Neural cell (in vitro differentiated cells): ENCODE measurements around the gene AIP. TPM values are rescaled to one million over a fixed set of nuclear protein-coding genes. Genes with fewer than 3 reads are reported as not detected.

Experiments
- H2AFZ ChIP-seq: fragments of 200-600, 300-800 bp; sonication (generic), shearing (Covaris generic); 2 replicates; pipeline ENCODE4 v1.6.0; 2014; ENCODE audit warnings: low read depth, mild to moderate bottlenecking, antibody characterized with exemption, low read length, moderate library complexity
- H3F3A ChIP-seq: fragments of 200-600 bp; shearing (Covaris generic); 2 replicates; pipeline ENCODE4 v1.6.1; 2016; ENCODE audit warnings: mild to moderate bottlenecking, moderate library complexity, mixed read lengths, antibody characterized with exemption, low read length; ENCODE audit not compliant: insufficient read depth, poor library complexity, severe bottlenecking
- H3K27ac ChIP-seq: fragments of 200-600, 300-800 bp; sonication (generic), shearing (Covaris generic); 2 replicates; pipeline ENCODE4 v1.5.1; 2014; ENCODE audit warnings: mild to moderate bottlenecking, low read length, moderate library complexity
- H3K27me3 ChIP-seq: fragments of 300-800, 200-600 bp; sonication (generic), shearing (Covaris generic); 2 replicates; pipeline ENCODE4 v1.6.0; 2014; ENCODE audit warnings: mild to moderate bottlenecking, low read depth, low read length, moderate library complexity; ENCODE audit not compliant: insufficient read depth
- H3K36me3 ChIP-seq: fragments of 300-800, 200-600 bp; sonication (generic), shearing (Covaris generic); 2 replicates; pipeline ENCODE4 v1.5.1; 2014; ENCODE audit warnings: mild to moderate bottlenecking, antibody characterized with exemption, low read length, moderate library complexity; ENCODE audit not compliant: insufficient read depth
- H3K4me2 ChIP-seq: fragments of 300-800, 200-600 bp; sonication (generic), shearing (Covaris generic); 2 replicates; pipeline ENCODE4 v1.6.0; 2014; ENCODE audit warnings: mild to moderate bottlenecking, low read length
- H3K4me3 ChIP-seq: fragments of 300-800, 200-600 bp; sonication (generic), shearing (Covaris generic); 2 replicates; pipeline ENCODE4 v1.5.1; 2014; ENCODE audit warnings: mild to moderate bottlenecking, low read length, moderate library complexity
- H3K79me2 ChIP-seq: fragments of 200-600 bp; shearing (Covaris generic); replicated peaks from 2 replicates; pipeline ENCODE4 v1.6.0; 2014; ENCODE audit warnings: mild to moderate bottlenecking, low read length, moderate library complexity; ENCODE audit not compliant: insufficient read depth
- H3K9ac ChIP-seq: fragments of 300-800, 200-600 bp; sonication (generic), shearing (Covaris generic); 2 replicates; pipeline ENCODE4 v1.6.1; 2016; ENCODE audit warnings: mild to moderate bottlenecking, low read length, mixed read lengths
- H3K9me2 ChIP-seq: fragments of 200-600 bp; shearing (Covaris generic); 2 replicates; pipeline ENCODE4 v1.6.1; 2016; ENCODE audit warnings: mild to moderate bottlenecking, low read length, mixed read lengths; ENCODE audit not compliant: insufficient read depth
- H3K9me3 ChIP-seq: fragments of 200-600, 300-800 bp; sonication (generic), shearing (Covaris generic); 2 replicates; pipeline ENCODE4 v1.6.1; 2016; ENCODE audit warnings: mild to moderate bottlenecking, mixed run types, low read length, moderate library complexity, mixed read lengths
- H4K20me1 ChIP-seq: fragments of 200-600 bp; shearing (Covaris generic); 2 replicates; pipeline ENCODE4 v1.6.1; 2016; ENCODE audit warnings: mild to moderate bottlenecking, mixed run types; ENCODE audit not compliant: insufficient read depth
- EP300 ChIP-seq: fragments of 450-650 bp; conservative IDR thresholded peaks from 2 replicates; pipeline ENCODE4 v1.6.1; 2014; ENCODE audit warnings: antibody characterized with exemption, mild to moderate bottlenecking, moderate library complexity; ENCODE audit not compliant: poor library complexity, severe bottlenecking
- EZH2 ChIP-seq: fragments of 200-600, 300-800 bp; shearing (Covaris generic), sonication (generic); IDR thresholded peaks from 2 replicates; pipeline ENCODE4 v1.6.1; 2014; ENCODE audit warnings: antibody characterized with exemption, low read length, borderline replicate concordance, mild to moderate bottlenecking; ENCODE audit not compliant: insufficient read depth, poor library complexity, severe bottlenecking
- MXI1 ChIP-seq: fragments of 450-650 bp; conservative IDR thresholded peaks from 2 replicates; pipeline ENCODE4 v1.6.1; 2014; ENCODE audit warnings: antibody characterized with exemption, mild to moderate bottlenecking; ENCODE audit not compliant: poor library complexity, severe bottlenecking
- POLR2AphosphoS5 ChIP-seq: IDR thresholded peaks from 2 replicates; pipeline ENCODE4 v1.6.1; 2012
- RAD21 ChIP-seq: fragments of 450-650 bp; conservative IDR thresholded peaks from 2 replicates; pipeline ENCODE4 v1.6.1; 2014; ENCODE audit warnings: antibody characterized with exemption, mild to moderate bottlenecking, moderate library complexity
- SMC3 ChIP-seq: fragments of 450-650 bp; conservative IDR thresholded peaks from 2 replicates; pipeline ENCODE4 v1.6.1; 2014; ENCODE audit warnings: antibody characterized with exemption, mild to moderate bottlenecking, moderate library complexity; ENCODE audit not compliant: poor library complexity
- TAF1 ChIP-seq: IDR thresholded peaks from 2 replicates; pipeline ENCODE4 v1.6.1; 2012; ENCODE audit warnings: low read depth
- polyA plus RNA-seq: library from polyadenylated mRNA; depleted of rRNA; stranded (reverse); fragments of >200 nt; gene quantifications from 2 replicates; pipeline ENCODE4 v1.2.3, GENCODE V29; 2014
- TF ChIP-seq, protein P1 (sequence below): fragments of 450-650 bp; IDR thresholded peaks from 2 replicates; pipeline ENCODE4 v1.5.1; 2014; ENCODE audit warnings: antibody characterized with exemption, mild to moderate bottlenecking, moderate library complexity; ENCODE audit not compliant: poor library complexity, severe bottlenecking
- TF ChIP-seq, protein P2 (sequence below): IDR thresholded peaks from 2 replicates; pipeline ENCODE4 v1.6.1; 2012; ENCODE audit warnings: borderline replicate concordance

Gene AIP
- polyA plus RNA-seq, 1 donor from 2014 or later, result 83.9 TPM

DNA sequence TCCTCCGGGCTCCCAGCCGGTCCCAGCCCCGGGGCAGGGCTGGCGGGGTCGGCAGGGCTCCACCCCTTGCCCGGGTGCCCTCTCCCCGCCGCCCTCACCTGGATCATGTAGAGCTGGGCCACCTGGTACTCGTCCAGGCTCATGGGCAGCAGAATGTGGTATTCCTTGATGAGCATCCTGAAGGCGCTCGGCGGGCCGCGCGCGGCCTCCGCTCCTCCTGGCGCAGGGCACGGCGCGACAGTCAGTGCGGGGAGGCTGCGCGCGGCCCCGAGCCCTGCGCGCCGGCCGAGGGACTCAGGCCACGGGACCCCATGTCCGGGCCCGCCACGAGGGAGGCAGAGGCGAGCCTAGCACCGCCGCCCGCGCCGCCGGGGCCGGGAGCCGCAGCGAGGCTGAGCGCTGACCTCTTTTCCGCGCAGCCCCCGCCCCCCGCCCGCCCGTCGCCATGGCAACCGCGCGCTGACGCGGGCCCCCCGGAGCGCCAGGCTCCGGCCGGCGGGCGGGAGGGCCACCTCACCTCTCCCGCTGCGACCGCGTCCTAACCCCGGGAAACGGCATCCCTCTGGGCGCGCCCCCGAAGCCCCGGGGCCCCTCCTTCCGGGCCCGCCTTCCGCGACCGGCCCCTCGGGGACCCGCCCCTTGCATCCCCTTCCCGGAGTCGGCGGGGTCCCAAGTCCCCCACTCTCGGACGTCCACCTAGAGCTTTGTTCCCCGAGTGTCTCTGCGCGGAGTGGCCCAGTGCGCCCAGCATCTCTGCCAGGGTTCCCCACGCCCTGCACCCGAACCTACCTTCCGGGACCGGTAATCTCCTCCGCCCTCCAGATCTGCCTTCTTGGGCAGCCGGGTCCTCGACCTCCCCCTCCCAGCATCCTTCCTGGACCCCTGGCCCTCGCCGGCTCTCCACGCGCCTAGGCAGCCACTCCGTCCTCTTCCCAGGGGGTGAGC lies 21.5 kb downstream of the AIP start:
- Histone ChIP-seq H3K27me3 (no peaks in the 10 kb centered on the region), H3K9ac (peak overlapping the region; percentile 87), H3K27ac (peak overlapping the region; percentile 67), H3K9me2 (no peaks in the 10 kb centered on the region), H2AFZ (peak overlapping the region; percentile 14), H3K4me3 (peak overlapping the region; percentile 89), H3K36me3 (no peaks in the 10 kb centered on the region), H3K79me2 (peaks cover 15% of the 10 kb centered on the region), H3F3A (no peaks in the 10 kb centered on the region), H3K4me2 (peak overlapping the region; percentile 88), H3K9me3 (no peaks in the 10 kb centered on the region), H4K20me1 (no peaks in the 10 kb centered on the region)
- TF ChIP-seq, protein P1, sequence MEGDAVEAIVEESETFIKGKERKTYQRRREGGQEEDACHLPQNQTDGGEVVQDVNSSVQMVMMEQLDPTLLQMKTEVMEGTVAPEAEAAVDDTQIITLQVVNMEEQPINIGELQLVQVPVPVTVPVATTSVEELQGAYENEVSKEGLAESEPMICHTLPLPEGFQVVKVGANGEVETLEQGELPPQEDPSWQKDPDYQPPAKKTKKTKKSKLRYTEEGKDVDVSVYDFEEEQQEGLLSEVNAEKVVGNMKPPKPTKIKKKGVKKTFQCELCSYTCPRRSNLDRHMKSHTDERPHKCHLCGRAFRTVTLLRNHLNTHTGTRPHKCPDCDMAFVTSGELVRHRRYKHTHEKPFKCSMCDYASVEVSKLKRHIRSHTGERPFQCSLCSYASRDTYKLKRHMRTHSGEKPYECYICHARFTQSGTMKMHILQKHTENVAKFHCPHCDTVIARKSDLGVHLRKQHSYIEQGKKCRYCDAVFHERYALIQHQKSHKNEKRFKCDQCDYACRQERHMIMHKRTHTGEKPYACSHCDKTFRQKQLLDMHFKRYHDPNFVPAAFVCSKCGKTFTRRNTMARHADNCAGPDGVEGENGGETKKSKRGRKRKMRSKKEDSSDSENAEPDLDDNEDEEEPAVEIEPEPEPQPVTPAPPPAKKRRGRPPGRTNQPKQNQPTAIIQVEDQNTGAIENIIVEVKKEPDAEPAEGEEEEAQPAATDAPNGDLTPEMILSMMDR, result no peak
- TF ChIP-seq MXI1, result peak; percentile 72
- peak; percentile 25 for TF ChIP-seq EP300
- peak; percentile 30 for TF ChIP-seq POLR2AphosphoS5
- peak; percentile 35 for TF ChIP-seq TAF1
- TF ChIP-seq RAD21, result no peak
- TF ChIP-seq EZH2, result no peak
- no peak for TF ChIP-seq SMC3

DNA sequence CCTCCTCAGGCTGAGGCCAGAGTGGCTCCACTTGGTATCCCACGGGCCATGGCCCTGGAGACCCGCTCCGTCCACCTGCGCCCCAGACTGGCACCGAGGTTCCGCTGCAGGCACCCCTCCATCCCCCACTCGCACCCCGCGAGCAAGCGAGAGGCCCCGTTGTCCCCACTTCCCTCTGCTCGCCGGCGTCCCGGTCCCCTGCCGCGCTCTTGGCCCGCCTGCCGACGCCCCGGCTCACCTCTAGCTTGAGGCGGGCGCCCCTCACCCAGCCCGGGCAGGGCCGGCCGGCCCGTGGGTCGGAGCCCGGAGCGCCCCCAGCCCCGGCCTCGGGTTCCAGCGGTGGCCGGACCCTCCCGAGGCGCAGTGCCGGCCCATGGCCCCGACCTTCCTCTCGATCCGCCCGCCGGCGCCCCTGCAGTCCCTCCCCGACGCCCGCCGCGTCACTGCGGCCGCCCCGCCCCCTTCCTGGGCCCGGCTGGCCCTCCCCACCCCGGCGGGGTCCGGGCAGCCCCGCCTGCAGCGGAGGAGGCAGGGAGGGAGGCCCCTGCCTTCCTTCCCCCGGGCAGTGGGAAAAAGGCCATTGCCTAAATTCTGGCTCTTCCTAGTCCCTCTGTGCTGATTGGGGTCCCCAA lies 22.2 kb downstream of the AIP start, which contains the start of gene PITPNM1:
PITPNM1 (minus strand) TSS at position 414 of the 632 bp plus-strand sequence. CDS start 1,183 bp downstream, outside the sequence.
- TF ChIP-seq RAD21 (no peak), EP300 (no peak), SMC3 (no peak), EZH2 (no peak), POLR2AphosphoS5 (no peak), TAF1 (no peak), MXI1 (no peak)
- TF ChIP-seq, protein P2, sequence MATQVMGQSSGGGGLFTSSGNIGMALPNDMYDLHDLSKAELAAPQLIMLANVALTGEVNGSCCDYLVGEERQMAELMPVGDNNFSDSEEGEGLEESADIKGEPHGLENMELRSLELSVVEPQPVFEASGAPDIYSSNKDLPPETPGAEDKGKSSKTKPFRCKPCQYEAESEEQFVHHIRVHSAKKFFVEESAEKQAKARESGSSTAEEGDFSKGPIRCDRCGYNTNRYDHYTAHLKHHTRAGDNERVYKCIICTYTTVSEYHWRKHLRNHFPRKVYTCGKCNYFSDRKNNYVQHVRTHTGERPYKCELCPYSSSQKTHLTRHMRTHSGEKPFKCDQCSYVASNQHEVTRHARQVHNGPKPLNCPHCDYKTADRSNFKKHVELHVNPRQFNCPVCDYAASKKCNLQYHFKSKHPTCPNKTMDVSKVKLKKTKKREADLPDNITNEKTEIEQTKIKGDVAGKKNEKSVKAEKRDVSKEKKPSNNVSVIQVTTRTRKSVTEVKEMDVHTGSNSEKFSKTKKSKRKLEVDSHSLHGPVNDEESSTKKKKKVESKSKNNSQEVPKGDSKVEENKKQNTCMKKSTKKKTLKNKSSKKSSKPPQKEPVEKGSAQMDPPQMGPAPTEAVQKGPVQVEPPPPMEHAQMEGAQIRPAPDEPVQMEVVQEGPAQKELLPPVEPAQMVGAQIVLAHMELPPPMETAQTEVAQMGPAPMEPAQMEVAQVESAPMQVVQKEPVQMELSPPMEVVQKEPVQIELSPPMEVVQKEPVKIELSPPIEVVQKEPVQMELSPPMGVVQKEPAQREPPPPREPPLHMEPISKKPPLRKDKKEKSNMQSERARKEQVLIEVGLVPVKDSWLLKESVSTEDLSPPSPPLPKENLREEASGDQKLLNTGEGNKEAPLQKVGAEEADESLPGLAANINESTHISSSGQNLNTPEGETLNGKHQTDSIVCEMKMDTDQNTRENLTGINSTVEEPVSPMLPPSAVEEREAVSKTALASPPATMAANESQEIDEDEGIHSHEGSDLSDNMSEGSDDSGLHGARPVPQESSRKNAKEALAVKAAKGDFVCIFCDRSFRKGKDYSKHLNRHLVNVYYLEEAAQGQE, result no peak
- TF ChIP-seq, protein P1, result no peak
- H3K27ac ChIP-seq, result peak within 1 kb of the TSS; percentile 67

More for the DNA sequence above, 22.2 kb downstream of the AIP start, which contains the start of gene PITPNM1:
- no peaks in the 10 kb centered on the region for H3K27me3 ChIP-seq
- no peaks in the 10 kb centered on the region for H3F3A ChIP-seq
- no peaks in the 10 kb centered on the region for H3K36me3 ChIP-seq
- H2AFZ ChIP-seq, result peak within 1 kb of the TSS; percentile 14
- H3K9me2 ChIP-seq, result no peaks in the 10 kb centered on the region
- H3K4me2 ChIP-seq, result peak within 1 kb of the TSS; percentile 82
- peaks cover 15% of the 10 kb centered on the region for H3K79me2 ChIP-seq
- peak within 1 kb of the TSS; percentile 89 for H3K4me3 ChIP-seq
- no peaks in the 10 kb centered on the region for H4K20me1 ChIP-seq
- no peaks in the 10 kb centered on the region for H3K9me3 ChIP-seq
- H3K9ac ChIP-seq, result peak within 1 kb of the TSS; percentile 87
